Fibroblast of skin of left quadriceps (primary cell): ENCODE results near the gene CCN5.
A peak's percentile ranks its signal among the peaks of the same experiment; 100 is the strongest.
"Not testable (repeated sequence)": the region's sequence is repeated elsewhere in the genome, so short reads cannot be mapped to it uniquely, and the experiment has no call there.

Experiments used
- DNase-seq, 2 experiments: peaks; one replicate each; pipeline ENCODE4 v3.0.0-alpha.2; 2013; ENCODE audit warnings: low read depth in 2 of 2

CCN5 gene

GRCh38 chr20:44714701-44715498, at the start of gene CCN5:
Gene CCN5 (plus strand): TSS chr20:44715369. CDS start chr20:44715391, 22 bp downstream.
- DNase-seq, result no peak

GRCh38 chr20:44666066-44666465, 49.1 kb upstream of the CCN5 start:
- DNase-seq, result no peak

- not testable (repeated sequence) for DNase-seq
These were observed 44.3 kb upstream of the CCN5 start for GRCh38 chr20:44670851-44671250.

- DNase-seq, result not testable (repeated sequence)
These were observed 43.6 kb upstream of the CCN5 start for GRCh38 chr20:44671541-44671940.

GRCh38 chr20:44672318-44672902, 42.8 kb upstream of the CCN5 start:
- DNase-seq, result not testable (repeated sequence)

- DNase-seq, result no peak
These were observed 36.9 kb upstream of the CCN5 start for GRCh38 chr20:44678242-44678641.

- no peak for DNase-seq
These were observed 36.1 kb upstream of the CCN5 start for GRCh38 chr20:44678990-44679611.

GRCh38 chr20:44681796-44682566, 33.2 kb upstream of the CCN5 start:
- DNase-seq, result no peak

GRCh38 chr20:44683263-44684046, 31.7 kb upstream of the CCN5 start:
- DNase-seq, result no peak

GRCh38 chr20:44684047-44684967, 30.9 kb upstream of the CCN5 start:
- no peak for DNase-seq

- no peak for DNase-seq
These were observed 28.2 kb upstream of the CCN5 start for GRCh38 chr20:44686934-44687333.

GRCh38 chr20:44688053-44688625, 27.0 kb upstream of the CCN5 start:
- DNase-seq, result no peak

GRCh38 chr20:44689809-44690208, 25.4 kb upstream of the CCN5 start:
- DNase-seq, result no peak

- DNase-seq, result no peak
These were observed 24.3 kb upstream of the CCN5 start for GRCh38 chr20:44690781-44691423.

- DNase-seq, result no peak
These were observed 23.4 kb upstream of the CCN5 start for GRCh38 chr20:44691424-44692423.

GRCh38 chr20:44692932-44693480, 22.2 kb upstream of the CCN5 start:
- peak; percentile 77 to 80 for DNase-seq

- no peak for DNase-seq
These were observed 21.5 kb upstream of the CCN5 start for GRCh38 chr20:44693627-44694026.

- DNase-seq, result no peak
These were observed 21.0 kb upstream of the CCN5 start for GRCh38 chr20:44694159-44694558.
